GM12873 (cell line): ENCODE data around the gene ANAPC10.

ENCODE experiments used
- TF ChIP-seq, protein P1 (sequence below): IDR thresholded peaks from 2 replicates; pipeline ENCODE4 v1.5.1; 2012; ENCODE audit warnings: low read depth, mild to moderate bottlenecking, moderate library complexity, low read length, control low read depth; ENCODE audit not compliant: insufficient read depth; ENCODE audit errors: missing control alignments

The ANAPC10 gene

GRCh38 chr4:145035494-145036136, 62.4 kb downstream of the ANAPC10 start:
- TF ChIP-seq, protein P1, sequence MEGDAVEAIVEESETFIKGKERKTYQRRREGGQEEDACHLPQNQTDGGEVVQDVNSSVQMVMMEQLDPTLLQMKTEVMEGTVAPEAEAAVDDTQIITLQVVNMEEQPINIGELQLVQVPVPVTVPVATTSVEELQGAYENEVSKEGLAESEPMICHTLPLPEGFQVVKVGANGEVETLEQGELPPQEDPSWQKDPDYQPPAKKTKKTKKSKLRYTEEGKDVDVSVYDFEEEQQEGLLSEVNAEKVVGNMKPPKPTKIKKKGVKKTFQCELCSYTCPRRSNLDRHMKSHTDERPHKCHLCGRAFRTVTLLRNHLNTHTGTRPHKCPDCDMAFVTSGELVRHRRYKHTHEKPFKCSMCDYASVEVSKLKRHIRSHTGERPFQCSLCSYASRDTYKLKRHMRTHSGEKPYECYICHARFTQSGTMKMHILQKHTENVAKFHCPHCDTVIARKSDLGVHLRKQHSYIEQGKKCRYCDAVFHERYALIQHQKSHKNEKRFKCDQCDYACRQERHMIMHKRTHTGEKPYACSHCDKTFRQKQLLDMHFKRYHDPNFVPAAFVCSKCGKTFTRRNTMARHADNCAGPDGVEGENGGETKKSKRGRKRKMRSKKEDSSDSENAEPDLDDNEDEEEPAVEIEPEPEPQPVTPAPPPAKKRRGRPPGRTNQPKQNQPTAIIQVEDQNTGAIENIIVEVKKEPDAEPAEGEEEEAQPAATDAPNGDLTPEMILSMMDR = no peak

- TF ChIP-seq, protein P1 = no peak
These were observed 63.2 kb downstream of the ANAPC10 start for GRCh38 chr4:145034727-145035211.

DNA sequence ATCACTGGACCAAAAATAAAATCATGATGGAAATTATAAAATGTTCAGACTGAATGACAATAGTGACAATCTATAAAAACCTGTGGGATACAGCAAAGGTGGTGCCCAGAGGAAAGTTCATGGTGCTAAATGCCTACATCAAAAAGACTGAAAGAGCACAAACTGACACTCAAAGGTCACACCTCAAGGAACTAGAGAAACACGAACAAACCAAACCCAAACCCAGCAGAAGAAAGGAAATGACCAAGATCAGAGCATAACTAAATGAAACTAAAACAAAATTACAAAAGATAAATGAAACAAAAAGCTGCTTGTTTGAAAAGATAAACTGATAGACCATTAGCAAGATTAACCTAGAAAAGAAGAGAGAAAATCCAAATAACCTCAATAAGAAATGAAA, 78.7 kb downstream of the ANAPC10 start:
- TF ChIP-seq, protein P1 = no peak

DNA sequence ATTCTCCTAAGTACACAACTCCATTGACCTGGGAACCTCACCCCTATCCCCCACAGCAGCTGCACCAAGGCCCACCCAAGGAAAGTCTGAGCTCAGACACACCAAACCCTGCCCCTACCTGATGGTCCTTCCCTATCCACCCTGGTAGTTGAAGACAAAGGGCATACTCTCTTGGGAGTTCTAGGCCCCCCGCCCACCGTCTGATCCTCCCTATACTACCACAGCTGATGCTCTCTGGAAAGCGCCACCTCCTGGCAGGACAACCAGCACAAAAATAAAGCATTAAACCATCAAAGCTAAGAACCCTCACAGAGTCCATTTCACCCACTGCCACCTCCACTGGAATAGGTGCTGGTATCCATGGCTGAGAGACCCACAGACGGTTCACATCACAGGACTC, 83.6 kb downstream of the ANAPC10 start:
- TF ChIP-seq, protein P1 = no peak

- TF ChIP-seq, protein P1 = no peak
These were observed 85.2 kb downstream of the ANAPC10 start for GRCh38 chr4:145012841-145013240.

GRCh38 chr4:145011636-145012035, 86.4 kb downstream of the ANAPC10 start:
- TF ChIP-seq, protein P1 = no peak

DNA sequence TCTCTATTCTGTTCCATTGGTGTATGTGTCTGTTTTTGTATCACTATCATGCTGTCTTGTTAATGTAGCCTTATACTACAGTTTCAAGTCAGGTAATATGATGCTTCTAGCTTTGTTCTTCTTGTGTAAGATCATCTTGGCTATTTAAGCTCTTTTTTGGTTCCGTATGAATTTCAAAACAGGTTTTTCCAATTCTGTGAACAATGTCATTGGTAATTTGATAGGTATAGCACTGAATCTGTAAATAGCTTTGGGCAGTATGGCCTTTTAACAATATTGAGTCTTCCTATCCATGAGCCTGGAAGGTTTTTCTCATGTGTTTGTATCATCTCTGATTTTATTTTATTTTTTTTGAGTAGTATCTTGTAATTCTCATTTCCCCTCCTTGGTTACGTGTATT, 94.3 kb downstream of the ANAPC10 start:
- TF ChIP-seq, protein P1 = no peak
